ENCODE measurements around the gene PACSIN1.

The PACSIN1 gene

DNA sequence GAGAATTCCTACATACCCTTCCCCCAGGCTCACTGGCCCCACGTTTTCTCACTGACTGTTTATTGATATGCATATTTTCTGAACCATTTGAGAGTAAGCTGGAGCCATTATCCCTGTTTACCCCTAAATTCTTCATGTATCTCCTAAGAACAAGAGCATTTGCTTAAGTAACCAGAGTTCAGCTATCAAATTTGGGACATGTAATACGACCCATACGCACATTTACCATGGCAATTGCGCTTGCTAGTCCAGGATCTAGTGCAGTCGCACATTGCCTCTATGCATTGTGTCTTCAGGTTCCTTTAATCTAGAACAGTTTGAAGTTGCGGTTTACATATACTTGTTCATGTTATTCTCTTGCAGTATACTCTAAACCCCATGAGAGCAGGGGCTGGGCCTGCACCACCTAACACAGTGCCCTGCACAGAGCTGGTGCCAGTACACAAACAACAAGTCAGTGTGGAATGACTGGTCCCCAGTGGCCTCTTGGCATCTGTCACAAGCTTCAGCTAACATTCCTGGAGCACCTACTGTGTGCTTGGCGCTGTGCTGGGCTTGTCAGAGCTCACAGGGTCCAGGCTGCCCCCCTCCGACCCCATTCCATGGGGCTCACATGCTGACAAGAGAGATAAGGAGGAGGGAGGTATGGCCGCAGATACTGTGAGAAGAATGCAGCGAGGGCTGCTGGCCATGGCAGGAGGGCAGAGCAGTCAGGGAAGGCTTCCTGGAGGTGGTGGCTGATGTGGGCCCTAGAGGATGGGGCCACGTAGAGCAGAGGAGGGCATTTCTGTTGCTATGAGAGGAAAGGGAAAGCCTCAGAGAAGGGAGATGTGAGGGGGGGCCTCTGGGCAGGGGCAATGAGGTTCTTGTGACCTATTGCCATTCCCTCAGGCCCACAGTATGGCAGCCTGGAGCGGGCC is 62.1 kb downstream of the PACSIN1 start:
- no peak for DNase-seq (ENCODE audit: low spot score)

GRCh38 chr6:34528996-34529664 is 63.3 kb downstream of the PACSIN1 start:
- DNase-seq (ENCODE audit: low spot score), result no peak

GRCh38 chr6:34529665-34530327 is 63.9 kb downstream of the PACSIN1 start:
- no peak for DNase-seq (ENCODE audit: low spot score)

DNA sequence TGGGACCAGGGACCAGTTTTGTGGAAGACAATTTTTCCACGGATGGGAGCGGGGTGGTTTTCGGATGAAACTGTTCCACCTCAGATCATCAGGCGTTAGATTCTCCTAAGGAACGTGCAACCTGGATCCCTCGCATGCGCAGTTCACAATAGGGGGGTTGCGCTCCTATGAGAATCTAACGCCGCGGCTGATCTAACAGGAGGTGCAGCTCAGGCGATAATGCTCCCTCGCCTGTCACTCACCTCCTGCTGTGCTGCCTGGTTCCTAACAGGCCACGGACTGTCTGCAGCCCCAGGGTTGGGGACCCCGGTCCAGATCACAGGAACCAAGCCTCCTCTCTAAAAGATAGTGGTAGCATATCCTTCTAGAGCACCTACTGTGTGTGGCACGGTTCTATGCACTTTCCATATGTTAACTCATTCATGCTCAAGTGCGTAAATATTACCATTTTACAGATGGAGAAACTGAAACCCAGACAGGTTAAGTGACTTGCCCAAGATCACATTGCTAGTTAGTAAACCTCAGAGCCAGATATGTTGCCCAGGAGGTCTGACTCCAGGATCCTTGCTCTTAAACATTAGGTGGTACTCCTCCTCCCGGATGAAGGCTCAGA is 65.0 kb downstream of the PACSIN1 start:
- no peak for DNase-seq (ENCODE audit: low spot score)

GRCh38 chr6:34531580-34532201 is 65.8 kb downstream of the PACSIN1 start:
- DNase-seq (ENCODE audit: low spot score), result no peak

- DNase-seq (ENCODE audit: low spot score), result no peak
Measured at GRCh38 chr6:34532230-34532629, 66.4 kb downstream of the PACSIN1 start.

DNA sequence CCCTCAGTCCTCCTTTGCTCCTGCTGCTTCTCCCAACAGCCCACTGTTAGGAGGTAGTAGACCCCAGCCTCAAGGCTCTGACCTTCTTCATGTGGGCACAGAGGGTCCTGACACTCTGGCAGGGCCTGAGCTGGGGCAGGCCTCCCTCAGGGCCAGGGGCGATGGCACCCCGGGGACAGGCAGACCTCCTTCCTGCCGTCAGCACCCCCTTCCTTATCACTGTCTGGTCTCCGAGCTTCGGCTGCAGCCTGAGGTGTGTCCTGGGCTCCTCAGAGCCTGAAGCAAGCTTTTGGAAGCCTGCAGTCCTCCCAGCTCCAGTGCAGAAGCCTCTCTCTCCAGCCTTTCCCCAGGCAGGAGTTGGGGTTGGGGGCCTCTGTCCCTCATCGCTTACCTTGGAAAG is 68.3 kb downstream of the PACSIN1 start:
- no peak for DNase-seq (ENCODE audit: low spot score)

- DNase-seq (ENCODE audit: low spot score), result no peak
Measured at GRCh38 chr6:34534656-34535055, 68.8 kb downstream of the PACSIN1 start.

GRCh38 chr6:34535199-34535598 is 69.3 kb downstream of the PACSIN1 start:
- DNase-seq (ENCODE audit: low spot score), result no peak

GRCh38 chr6:34535646-34536045 is 69.8 kb downstream of the PACSIN1 start:
- no peak for DNase-seq (ENCODE audit: low spot score)

DNA sequence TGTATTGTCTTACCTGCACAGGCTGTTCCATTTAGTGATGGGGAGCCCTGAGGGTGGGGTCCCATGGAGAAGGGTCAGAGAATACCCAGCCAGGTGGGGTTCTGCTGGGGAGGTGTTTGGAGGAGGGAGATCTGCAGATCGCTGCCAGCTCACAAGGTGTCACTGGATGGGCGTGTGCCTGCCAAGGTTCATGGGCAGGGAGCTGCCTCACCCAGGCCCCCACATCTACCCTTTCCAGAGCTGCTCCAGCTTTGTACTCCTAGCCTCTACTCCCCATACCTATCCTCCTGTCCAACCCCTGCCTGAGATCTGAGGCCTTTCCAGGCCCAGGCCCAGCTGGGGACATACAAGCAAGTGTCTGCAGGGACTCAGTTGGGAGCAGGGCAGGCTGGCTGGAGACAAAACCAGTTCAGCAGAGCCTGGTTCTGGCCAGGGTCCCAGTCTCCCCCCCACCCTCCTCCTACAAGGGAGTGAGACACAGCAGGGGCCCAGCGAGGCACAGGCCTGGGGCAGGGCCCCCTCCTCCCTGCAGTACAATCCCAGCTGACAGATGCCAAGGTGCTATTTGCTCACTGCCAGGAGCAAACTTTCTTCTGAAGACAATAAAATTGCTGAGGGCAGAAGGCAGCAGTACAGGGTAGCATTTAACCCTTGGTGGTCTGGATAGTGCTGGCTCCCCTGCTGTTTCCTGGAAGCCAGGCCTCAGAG is 70.5 kb downstream of the PACSIN1 start:
- no peak for DNase-seq (ENCODE audit: low spot score)

DNA sequence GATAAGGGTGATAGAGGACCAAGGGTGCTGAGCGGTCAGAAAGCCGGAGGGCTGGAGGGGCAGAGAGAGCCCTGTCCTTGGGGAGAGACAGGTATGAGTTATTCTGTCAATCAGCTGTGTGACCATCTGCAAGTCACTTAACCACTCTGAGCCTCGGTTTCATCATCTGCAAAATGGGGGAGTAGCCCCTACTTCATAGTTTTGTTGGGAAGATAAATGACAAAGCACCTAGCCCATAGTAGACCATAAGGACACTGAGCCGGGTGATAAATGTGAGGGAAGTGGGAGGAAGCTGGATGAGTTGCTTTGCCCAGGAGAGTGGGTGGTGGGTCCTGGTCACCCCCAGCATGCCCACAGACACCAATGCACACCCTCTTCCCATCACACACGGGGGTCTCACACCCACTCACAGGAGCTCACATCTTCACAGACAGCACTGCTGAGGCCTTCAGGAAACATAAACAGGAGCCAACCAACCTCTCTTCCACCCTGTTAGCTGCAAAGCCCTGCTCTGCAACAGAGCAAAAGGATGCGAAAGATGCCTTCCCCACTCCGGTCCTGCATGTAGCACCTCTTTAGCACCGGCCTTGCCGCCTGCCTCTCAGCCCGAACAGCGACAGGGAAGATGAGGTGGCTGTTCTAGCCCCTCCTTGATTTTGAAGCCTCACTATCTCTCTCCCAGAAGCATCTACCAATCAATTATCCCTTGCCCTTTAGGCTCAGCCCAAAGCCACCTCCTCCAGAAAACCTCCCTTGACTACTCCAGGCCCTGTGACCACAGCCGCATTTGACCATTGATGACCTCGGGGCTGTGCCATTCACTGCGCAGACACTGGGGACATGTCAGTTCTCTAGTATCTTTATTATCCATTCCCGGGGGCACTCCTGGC is 71.3 kb downstream of the PACSIN1 start:
- DNase-seq (ENCODE audit: low spot score), result no peak

DNA sequence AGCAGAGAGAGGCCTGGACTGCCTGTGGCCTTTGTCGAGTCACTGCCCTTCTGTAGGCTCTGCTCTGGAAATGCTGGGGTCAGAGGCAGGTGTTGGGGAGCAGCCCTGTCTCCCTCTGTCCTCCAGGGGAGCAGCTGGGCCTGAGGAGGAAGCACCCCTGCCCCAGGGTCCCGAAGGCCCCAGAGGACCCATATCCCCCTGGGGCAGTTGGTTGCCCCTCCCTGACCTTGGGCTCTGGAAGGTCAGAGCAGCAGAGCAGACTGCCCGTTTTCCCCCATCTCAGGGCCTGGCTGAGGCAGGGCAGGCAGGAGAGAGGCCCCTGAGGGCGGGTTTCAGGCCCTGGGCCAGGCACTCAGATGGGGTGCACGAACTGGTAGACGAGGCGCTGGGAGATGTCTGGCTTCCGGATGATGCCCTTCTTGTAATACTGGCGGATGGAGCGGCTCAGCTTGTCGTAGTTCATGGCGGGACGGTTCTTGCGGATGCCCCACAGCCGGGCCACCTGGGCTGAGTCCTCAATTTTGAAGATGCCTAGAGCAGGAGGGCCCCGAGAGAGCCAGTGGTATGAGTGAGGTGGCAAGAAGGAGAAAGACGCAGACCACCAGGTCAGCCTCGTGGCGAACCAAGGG is 72.2 kb downstream of the PACSIN1 start:
- DNase-seq (ENCODE audit: low spot score), result no peak

- no peak for DNase-seq (ENCODE audit: low spot score)
Measured at GRCh38 chr6:34538581-34538980, 72.7 kb downstream of the PACSIN1 start.

GRCh38 chr6:34539181-34539580 is 73.3 kb downstream of the PACSIN1 start:
- DNase-seq (ENCODE audit: low spot score), result no peak

DNA sequence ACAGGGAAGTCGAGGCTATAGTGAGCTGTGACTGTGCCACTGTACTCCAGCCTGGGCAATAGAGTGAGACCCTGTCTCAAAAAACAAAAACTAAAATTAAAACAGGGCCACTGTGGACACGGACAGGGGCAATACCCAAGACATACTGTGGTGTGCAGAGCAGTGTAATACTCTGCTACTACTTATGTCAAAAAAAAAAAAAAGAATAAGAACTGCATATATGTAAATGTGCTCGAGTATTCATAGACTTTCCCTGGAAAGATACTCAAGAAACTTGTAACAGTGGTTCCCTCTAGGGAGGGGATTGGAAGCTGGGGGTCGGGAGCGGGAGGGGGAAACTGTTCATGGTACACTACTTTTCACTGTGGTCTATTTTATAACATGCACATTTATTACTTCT is 74.3 kb downstream of the PACSIN1 start:
- DNase-seq (ENCODE audit: low spot score), result no peak

DNA sequence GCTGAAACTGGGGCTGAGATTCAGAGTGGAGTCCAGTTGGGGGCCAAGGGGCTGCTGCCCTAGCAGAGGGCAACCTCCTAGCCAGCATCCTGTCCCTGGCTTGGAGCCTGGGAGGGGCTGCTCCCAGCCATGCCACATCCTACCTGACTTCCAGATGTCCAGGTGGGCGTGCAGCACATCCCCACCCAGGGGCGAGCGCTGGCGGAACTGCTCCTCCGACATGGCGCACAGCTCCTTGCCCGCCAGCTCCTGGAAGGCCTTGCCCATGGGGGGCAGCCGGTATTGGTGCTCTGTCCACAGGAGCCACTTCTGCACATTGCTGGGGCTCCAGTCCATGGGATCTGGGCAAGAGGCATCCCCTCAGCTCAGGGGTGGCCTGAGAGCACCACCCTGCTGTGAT is 75.0 kb downstream of the PACSIN1 start:
- no peak for DNase-seq (ENCODE audit: low spot score)

DNA sequence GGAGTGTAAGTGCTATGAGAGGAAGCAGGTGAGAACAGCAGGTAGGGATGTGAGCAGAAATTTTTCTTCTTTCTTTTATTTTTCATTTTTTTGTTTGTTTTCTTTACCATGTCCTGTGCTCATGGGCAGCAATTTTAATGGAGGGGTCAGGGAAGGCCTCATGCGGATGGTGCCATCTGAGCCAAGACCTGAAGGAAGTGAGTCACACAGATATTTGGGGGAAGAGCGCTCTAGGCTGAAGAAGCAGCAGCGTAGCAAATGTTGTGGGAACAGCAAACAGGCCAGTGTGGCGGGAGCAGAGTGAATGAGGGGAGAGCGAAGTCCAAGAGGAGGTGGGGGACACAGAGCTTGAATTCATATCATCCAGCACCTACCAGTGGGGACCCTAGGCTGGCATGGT is 77.5 kb downstream of the PACSIN1 start:
- no peak for DNase-seq (ENCODE audit: low spot score)

GRCh38 chr6:34544052-34544604 is 78.3 kb downstream of the PACSIN1 start:
- no peak for DNase-seq (ENCODE audit: low spot score)
